HG02759 (cell line): Measurements from ENCODE around the gene UNC119B.

Experiments
- ATAC-seq: cut with Tn5 transposase; IDR thresholded peaks from one replicate; pipeline ENCODE4 v1.9.1; 2021; ENCODE audit warnings: mild to moderate bottlenecking, moderate library complexity; ENCODE audit not compliant: unreplicated experiment

Gene UNC119B

DNA sequence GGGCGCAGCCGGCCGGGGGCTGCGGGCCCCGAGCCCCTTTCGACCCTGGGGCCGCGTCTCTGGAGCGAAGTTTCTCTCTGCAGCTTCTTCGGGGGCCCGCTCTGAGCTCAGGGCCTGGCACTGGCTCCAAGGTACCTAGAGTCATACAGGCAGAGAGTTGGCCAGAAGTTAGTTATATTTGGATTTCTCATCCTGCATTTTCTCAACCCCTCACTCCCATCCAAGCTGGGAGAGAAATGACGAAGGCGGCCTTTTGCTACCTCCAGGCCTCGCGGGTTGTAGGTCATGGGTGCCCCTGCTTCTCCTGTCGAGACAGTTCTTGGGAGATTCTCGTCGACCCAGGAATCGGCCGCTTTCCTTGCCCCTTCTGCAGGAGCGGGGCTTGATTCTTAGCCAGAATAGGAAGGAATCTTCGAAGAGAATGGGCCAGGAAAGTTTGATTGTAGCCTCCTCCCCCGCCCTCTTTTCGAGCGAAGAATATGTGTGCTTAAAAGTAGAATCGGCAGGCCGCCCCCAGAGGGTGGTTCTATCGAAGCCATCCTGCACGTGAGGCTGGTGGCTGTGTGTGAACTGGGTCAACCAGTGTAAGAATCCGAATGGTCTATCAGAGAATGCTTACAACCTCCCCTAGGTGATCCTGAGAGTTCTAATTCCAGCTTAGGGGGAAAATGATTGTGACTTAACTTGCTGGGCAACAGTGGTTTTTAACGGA lies 22.5 kb upstream of the UNC119B start:
- ATAC-seq: no peak

DNA sequence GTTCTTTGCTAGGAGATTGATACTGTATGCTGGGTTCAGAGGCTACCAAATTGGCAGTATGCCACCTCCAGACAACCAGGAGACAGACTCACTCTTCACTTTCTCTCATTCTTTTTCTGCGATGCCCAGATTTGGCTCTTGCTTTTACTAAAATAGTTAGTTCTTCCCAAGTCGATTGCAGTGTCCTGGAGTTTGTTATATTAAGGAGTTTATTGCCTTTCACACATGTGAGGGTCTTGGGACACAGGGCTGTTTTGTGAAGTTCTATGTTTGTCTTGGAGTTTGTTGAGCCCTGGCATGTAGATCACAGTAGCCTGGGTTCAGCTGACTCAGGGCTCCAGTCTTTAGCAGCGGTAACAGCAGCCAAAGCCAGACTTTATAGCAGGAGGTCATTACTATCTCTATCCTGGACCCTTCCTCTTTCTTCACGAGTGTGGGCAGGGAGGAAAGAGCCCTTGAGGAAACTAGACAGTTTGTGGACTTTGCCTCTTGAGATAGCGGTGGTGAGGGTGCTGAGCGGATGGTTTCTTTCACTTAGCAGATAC lies 21.7 kb upstream of the UNC119B start:
- ATAC-seq: no peak

DNA sequence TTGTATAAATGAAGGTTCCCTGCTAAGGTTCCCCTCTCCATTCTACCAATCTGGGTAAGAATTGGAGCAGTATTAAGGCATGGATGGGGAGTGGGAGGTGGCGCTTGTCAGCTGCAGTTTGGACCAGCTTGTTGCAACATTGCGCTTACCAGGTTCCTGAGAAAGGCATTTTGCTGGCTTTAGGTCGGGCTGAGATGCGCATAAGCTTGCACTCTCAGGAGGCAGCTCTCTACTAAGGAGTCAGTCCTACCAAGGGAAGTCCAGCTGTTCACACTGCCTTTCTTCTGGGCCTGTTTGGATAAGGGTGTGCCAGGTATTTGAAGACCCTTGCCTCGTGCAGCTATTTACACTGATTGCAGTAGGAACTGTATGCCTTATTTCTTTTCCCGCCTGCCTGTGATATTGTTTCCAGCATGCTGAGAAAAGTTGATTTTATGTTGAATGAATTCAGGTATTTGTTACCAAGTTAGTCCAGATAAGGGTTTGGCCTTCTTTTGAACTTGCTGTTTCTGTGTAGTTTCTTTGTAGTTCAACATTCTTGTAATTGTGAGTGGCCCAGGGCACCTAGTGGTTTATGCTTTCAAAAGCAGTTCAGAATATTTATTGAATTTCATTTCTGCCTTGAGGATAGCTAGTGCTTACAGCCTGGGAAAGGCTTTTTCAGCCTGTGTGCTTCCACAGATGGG lies 20.7 kb upstream of the UNC119B start:
- ATAC-seq: no peak

DNA sequence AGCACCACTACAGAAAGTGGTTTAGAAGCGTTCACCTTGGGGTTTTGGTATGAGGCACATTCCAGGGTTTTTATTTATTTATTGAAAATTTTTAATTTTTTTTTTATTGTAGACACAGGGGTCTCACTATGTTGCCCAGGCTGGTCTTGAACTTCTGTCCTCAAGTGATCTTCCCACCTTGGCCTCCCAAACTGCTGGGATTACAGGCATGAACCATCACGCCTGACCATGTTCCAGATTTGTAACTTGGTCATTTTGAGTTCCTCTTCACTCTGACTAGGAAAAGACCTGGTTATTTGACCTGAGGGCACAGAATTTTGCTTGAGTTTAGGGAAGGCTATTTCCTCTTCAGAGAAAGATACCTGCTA lies 20.2 kb upstream of the UNC119B start:
- no peak for ATAC-seq

DNA sequence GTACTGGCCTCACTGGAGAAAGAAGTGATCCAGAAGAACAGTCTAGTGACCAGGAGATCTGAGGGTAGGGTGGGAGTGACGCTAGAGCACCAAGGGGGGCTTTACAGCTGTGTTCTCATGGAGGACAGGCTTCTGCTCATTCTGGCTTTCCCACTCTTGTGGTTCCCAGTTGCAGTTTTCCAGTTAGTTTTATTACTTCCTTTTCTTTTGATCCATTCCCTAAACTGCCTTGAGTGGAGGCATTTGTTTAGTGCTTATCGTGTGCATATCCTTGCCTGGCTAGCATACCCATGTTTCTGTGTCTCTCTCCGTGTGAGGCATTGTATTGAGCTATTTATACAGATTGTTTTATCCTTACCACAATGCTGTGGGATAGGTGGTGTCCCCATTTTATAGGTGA lies 19.3 kb upstream of the UNC119B start:
- no peak for ATAC-seq

DNA sequence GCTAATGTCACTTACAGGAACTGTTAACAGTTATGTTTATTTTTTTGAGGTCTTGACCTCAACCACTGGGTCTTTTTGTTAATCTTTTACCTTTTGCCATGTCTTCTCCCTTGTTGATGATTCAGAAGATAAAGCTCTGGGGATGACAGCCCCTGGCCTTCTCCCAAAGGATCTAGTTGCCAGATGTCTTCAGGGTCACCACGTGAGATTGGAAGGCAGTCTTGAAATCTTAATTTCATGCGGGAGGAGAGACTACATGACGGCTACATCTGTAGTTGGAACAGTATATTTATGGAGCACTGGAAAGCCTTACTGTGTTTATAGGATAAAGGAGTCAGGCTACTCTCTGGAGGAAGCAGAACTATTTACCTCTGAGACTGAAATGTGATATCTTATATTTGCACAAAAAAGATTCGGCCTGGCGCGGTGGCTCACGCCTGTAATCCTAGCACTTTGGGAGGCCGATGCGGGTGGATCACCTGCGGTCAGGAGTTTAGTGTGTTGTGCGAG lies 17.7 kb upstream of the UNC119B start:
- no peak for ATAC-seq

DNA sequence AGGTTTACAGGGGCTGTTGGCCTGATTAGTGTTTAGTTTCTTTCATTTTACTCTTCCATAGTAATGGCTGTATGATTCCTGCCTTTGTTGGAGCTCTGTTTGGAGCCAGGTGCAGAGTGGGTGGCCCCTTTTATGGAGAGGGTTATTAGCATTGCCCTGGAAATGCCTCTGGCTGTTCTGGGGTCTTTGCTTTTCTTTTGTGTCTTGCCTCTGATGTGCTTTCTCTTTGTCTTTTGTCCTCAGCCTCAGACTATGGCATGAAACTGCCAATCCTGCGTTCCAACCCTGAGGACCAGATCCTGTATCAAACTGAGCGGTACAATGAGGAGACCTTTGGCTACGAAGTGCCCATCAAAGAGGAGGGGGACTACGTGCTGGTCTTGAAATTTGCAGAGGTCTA lies 16.4 kb upstream of the UNC119B start:
- ATAC-seq: no peak

DNA sequence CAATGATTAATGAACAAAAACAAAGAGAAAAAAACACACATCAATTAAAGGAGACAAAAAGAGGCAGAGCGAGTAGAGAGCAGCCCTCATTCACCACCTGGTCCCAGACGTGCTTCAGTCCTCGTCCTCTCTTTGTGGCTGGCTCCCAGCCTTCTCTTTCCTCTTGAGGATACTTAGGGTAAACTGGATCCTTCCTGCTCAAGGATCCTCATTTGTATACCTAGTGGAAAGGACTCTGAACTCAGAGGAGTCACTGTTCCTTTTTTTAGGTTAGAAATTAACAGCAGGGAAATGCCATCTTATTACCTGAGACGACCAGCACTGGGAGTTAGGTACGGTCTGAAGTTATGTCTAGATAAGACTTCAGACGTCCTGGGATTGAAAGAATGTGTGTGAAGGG lies 13.6 kb upstream of the UNC119B start:
- ATAC-seq: no peak

DNA sequence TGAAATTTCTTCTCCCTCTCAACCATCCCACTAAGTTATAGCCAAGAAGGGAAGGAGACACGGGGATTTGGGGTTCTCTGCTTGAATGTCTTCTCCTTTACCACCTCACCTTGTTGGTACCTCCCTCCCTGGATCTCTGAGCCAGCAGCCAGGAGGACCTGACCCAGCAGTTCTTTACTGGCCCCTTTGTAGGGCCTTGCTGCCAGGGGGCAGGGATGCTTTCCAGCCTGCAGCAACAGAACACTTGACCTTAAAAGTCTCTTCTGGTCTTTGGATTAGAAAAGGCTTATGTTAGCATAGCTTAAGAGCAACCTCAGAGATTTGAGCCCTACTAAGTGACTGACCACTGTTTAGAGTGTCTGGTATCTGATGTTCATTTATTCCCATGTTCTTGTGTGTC lies 12.9 kb upstream of the UNC119B start:
- ATAC-seq: no peak

DNA sequence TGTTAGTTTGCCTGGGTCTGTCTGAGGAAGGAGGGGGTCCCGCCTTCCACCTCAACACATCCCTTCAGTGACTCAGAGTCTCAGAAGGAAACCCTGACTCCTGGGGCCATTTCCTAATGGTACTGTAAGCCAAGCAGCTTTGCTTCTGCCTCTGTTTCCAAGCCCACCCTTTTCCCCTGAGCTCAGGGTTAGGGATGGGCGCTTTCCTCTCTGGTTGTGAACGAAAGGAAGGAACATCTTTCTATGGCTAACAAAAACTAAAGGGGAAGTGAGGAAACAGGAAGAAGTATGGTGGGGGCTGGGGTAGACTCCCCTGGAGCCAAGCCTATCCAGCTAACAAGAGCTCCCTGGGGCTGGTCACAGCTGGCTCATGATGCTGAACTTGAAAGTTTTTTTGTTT lies 11.6 kb upstream of the UNC119B start:
- ATAC-seq: no peak

DNA sequence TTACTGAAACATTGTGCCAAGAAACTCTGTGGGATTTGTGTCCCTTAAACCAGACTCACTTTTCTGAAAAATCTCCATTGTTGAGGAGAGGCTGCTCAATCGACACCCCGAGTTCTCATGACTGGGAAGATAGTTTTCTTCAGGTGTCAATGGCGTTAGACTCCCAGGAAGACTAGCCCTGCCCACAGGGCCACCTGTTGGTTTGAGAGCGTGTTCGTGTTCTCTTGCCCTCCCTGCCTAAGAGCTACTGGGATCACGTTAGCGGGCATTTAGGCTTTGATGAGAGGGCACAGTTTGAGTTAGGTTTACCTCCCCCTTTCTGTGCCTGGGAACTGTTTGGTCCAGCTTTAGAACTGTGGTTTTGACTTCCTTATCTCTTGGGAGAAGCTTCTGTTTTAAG lies 10.7 kb upstream of the UNC119B start:
- no peak for ATAC-seq

DNA sequence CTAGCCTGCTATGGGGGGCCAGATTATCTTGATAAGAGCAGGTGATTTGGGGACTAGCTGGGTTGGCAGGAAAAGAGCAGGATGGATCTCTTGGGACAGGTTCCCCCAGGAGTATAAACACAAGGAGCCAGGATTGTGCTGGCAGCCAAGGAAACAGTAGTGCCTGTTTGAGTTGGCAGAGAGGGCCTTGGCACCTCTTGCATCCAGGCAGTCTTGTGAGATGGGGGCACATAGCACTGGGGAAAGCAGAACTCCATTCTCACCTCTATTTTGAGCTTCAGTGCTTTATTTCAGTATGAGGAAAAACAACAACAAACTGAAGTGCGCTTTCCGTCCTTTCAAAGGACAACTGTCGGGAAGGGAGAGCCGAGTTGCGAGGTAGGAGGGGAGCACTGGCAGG lies 9.4 kb upstream of the UNC119B start:
- no peak for ATAC-seq

DNA sequence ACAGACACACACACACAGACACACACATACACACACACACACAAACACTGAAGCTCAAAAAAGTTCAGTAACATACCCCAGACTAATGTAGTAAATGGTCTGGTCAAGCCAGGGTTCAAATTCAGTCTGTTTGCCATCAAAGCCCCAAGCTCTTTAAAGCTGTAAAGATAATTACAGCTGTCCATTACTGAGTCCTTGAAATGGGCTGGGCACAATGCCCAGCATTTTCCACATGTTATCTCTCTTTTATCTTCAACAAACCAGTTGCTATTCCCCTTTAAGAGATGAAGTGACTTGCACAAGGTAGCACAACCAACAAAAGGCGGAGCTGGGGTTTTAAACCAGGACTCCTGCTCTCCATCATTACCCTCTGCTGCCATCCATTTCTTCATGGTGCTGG lies 7.6 kb upstream of the UNC119B start:
- ATAC-seq: no peak

DNA sequence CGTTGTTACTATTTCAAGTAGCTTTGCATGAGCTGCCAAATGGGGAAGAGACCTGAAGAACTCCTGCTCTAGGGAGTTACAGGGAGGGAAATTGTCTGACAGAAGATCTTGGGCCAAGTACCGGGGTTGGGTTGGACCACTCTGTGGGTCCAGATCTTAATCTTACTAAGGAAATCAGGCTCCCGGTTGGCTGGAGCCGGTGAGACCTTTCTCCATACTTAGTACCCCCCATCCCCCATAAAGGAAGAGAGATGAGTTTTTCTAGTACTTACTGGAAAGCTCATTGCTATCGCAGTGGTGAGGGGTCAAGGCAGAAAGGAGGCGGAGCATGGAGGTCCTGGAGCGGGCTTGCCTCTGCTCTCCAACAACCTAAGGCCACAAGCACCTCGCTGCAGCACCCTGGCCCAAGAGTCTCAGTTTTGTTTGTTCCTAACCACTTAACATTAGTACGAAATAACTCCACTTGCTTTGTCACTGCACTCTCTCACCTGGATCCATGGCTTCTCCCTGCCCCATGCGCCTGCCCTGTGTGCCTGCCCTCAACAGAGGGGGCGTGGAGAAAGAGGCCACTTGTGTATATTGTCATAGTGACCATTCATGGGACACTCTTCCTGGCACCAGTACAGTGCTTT lies 6.8 kb upstream of the UNC119B start:
- no peak for ATAC-seq

DNA sequence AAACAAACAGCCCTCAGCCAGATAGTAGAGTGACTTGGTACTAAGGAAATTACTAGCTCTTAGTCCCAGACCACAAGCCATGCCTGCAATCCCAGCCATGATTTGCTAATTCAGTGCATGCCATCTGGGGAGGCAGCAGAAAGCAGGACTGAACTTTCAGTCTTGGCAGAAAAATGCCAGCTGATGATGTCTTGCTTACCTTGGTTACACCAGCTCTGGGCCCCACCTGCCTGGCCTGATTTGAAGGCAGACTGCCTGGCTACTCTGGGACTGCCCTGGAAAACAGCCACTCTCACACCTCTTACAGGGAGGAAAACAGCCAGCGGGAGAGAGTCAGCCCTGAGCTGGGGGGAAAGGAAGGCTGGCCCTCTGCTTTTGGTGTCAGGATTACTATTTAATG lies 4.6 kb upstream of the UNC119B start:
- ATAC-seq: no peak

DNA sequence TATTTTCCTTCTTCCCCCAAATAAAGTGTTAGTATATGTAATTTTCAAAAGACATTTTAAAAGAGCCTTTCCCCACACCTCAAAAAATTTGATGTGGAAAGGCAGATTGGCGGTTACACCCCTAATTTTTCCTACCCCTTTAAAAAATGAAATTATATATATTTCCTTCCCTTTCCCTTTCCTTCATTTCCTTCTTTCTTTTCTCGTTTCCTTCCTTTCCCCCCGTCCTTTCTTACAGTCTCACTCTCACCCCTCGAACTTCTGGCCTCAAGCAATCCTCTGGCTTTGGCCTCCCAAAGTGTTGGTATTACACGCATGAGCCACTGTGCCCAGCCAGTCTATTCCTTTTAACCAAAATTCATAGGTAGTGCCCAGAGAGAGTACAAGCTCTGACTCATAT lies 4.2 kb upstream of the UNC119B start:
- no peak for ATAC-seq

DNA sequence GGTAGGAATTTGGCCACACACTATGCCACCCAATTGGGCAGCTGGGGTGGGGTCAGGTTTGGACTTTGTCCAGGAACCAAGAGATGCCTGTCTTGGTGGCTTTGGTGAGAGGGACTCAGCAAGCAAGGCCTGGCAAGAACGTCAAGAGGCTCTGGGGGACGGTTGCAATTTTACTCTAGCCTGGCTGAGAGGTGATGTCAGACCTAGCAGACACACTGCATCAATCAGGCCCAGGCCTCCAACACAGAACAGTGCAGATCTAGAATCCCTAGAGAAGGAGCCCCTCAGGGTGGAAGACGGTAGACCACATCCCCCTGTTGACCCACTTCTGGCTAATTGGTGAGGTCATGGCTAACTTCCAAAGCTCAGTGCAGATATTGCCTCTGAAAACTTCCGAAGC lies 1.6 kb upstream of the UNC119B start:
- ATAC-seq: no peak

DNA sequence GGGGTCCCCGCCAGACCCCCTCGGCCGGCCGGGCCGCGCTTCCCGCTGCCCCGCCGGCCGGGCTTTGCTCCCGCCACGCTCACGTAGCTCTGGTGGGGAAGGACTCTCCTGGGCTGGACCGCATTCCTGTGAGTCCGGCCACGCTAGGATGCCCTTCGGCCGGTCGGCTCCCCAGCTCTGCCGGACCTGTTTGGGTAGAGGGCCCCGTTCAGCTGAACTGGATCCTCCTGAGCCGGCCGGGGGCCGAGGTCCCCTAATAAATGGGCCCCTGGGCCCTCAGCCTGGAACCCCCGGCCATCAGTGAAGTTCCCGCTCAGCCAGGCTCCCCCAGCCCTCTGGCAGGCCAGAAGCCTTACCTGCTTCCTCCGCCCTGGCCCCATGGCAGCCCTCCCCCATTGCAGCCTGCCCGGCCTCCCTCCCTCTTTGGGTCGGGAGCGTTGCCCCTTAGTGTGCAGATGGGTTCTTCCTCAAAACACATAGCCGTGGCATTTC lies 593 bp downstream of the UNC119B start:
- peak; percentile 28 for ATAC-seq

DNA sequence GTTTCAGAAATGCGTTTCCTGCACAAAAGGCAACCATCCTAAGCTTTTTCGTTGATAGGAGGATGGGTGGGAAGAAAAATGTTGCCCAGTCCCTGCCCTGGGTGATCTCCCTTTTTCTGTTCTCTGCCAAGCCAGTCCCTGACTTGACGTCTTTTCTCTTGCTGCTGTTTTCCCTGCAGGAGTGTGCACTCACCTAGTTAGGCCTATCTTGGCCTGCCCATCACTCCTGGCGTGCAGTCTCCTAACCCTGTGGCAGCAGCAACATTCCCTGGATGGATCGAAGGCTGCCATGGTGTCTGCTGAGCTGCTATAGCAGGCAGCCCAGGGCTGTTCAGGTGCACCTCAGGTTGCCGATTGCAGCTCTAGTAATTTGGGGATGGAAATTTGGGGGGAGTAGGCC lies 1.2 kb downstream of the UNC119B start:
- ATAC-seq: no peak

DNA sequence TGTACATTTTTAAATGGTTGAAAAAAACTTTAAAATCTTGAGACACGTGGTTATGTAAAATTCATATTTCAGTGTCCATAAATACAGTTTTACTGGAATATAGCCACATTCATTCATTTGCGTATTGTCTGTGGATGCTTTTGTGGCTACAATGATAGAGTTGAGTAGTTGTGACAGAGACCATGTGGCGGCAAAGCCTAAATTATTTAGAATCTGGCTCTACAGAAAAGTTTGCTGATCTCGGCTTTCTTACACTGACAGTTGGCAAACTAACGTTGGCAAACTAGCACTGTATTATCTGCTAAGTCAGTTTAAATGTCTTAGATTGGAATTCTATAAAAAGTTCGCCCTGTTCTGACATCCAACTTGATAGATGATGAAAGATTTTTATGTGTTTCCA lies 2.4 kb downstream of the UNC119B start:
- ATAC-seq: no peak

DNA sequence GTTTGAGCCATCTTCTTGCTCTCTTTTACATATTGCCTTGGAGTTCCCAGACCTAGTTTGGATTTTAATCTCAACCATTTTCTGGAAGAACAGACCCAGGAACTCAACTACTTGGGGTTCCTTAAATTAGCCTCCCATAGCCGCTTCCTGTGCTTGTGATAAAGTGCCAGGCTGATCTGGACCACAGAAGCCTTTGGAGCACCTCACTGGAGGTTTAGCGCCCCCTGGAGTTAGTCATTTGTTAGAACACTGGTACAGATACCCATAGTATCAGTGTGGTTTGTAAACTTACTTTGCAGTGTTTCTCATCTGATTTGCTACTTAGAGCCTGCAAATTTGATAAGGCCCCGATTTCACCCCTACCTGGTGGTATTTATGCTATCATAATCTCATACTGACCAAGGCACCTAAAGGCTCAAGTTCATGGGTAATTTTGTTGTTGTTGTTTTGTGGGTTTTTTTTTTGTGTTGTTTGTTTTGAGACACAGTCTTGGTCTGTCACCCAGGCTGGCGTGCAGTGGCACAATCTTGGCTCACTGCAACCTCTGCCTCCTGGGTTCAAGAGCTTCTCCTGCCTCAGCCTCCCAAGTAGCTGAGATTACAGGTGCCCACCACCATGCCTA lies 3.7 kb downstream of the UNC119B start:
- ATAC-seq: no peak
